Activated CD4-positive, alpha-beta T cell treated with anti-CD3 and anti-CD28 coated beads, Interleukin-2, Interleukin-6, amounts not matched to agents 100 ng/mL and 50 ng/mL, durations not matched to agents 16 hours and 8 hours (primary cell): ENCODE measurements around the gene IFNA16.
"Not testable (repeated sequence)": the region's sequence is repeated elsewhere in the genome, so short reads cannot be mapped to it uniquely, and the experiment has no call there.

Source experiments
- DNase-seq: peaks from one replicate; pipeline ENCODE4 v3.0.0-alpha.2; 2020

The IFNA16 gene

DNA sequence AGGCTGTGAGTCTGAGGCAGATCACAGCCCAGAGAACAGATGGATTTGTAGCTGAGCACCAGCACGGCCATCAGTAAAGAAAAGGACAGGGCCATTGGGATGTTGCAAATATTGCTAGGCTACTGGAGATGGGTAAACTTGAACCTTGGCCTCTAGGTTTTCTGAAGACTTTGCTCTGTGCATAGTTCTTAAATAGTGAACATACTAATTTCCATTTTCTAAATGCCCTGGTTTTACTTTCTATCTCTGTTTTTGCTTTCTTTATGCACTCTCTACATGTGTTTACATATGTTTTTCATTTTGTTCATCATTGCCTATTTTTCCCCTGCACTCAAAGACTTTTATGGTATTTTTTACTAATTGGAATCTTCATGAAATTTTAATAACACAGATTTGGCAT is at the start of gene IFNA16:
IFNA16 (minus strand) TSS at position 101 of the 400 bp plus-strand sequence; CDS start at position 95, 6 bp downstream.
- DNase-seq: not testable (repeated sequence)

DNA sequence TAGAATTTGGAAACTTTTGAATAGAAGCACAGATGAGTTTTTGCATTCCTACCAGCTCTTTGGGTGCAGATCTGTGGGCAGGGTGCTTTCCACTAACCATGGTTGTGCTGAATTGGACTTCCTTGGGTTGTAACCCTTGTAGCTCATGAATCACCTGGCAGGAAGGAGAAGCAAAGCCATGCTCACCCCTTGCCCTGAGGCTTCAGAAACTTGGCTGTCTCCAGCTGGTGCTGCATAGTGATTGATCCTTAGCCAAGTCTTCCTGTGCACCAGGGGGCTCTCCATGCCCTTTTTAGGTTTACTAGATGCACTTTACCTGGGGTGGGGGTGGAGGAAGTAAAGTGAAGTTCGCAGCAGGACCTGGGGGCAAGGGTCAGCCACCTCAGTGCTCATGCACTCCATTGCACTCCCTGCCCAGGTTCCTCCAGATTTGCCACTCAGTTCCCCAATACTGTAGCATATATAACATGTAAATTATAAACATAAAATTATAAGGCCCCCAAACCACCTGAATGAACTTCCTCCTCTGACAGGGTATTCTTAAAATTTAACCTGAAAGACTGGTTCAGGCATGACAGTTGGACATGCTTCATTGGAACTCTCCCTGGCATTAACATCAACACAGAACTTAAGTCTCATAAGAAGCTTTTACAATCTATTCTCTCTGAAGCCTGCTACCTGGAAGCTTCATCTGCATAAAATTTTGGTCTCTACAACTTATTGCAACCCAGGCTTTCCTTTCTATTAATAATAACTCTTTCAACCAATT is 48.5 kb upstream of the IFNA16 start:
- no peak for DNase-seq

DNA sequence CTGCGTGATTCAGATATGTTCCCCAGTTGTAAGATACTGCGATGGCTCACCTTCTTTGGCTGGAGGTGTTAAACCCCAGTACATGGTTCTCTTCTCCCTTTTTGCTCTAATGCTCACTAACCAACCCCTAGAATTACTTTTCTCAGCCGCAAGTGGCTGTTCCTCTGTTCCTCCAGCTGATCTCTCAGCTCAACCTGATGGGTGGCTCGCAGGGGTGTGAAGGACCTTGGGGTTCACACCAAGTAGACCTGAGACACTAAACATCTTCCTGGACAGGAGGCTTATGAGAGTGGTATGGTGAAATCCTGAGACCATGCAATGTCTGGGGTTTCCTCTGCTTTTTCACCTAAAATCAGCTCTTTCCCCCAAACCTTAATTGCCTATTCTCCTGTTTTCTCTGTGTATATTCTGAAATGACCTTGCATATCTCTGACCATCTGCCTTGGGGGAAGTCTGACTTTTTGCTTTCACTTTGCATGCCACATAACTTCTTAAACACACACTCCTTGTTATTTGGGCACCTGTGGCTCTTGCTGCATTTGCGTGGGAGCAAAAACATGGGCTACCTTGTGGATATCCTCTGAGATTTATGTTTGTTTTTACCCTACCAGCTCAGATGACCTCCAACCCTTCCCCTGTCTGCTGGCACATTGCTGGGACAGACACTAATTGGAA is 38.6 kb upstream of the IFNA16 start:
- no peak for DNase-seq

DNA sequence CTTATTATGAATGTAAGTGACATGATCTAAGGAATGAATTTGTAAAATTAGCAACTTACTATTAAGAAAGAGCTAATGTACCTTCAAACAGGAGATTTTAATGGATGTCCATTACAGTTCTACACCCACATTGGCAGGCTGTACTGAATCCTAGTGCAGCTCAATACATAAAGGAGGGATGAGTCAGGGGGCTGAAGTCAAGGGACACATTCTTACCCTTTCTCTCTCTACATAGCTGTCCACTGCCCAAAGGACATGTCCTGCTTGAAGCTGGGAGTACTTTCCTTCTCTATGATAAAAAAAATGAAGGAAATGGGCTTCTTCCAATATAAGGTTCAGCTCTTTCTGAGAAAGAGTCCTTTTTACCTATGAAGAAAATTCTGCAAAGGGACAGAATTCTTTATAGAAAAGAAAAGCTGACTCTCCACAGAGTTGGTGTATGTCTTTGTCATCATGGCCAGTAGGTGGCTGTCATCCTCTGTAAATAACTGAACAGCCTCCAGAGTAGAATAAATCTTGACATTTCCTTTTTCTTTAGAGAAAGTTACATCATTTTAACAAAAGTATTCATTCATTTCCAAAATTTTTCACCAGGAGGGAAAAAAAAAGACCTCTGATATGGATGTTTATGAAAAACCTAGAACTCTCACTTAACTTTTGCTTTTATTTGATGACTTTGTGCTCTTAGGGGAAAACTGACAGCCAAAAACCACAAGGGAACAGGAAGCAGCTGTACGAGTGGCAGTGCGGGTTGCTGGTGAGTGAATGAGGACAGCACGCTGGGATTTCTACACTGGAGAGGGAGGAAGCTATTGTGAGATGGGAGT is 35.8 kb upstream of the IFNA16 start:
- peak; percentile 16 for DNase-seq

DNA sequence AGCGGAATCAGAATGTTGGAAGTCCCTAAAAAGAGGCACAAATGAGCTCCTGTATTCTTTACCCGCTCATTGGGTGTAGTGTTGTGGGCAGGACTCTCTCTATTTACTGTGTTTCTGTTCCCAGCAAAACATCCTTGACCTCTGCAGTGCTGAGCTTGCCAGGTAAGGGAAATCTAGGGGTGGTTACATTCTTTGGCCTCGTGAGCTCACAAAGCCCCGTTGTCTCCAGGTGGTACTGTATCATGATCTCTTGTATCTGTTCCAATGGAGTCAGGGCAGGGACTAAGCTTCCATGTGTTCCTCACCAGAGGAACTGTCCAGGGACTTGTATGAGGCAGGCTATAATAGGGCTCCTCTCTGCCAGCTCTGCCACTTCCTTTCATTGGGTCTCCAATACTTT is 34.5 kb upstream of the IFNA16 start:
- no peak for DNase-seq

DNA sequence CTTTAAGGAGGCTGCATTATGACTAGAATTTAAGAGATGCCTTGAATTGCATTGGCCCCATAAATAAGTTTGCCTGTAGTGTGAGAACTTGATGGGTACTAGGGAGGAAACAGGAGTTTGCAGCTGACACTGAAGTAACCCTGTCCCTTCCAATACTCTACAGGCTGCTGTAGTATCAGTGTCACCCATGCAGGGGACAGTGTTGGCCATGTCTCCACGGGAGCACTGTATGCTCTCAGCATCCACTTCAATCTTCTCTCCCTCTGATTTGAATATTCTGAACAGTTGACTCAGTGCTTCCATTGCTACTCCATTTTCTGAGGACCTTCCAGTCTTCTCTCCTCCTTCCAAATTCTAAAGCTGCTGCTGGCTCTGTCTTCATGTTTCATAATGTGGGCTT is 34.1 kb upstream of the IFNA16 start:
- no peak for DNase-seq

DNA sequence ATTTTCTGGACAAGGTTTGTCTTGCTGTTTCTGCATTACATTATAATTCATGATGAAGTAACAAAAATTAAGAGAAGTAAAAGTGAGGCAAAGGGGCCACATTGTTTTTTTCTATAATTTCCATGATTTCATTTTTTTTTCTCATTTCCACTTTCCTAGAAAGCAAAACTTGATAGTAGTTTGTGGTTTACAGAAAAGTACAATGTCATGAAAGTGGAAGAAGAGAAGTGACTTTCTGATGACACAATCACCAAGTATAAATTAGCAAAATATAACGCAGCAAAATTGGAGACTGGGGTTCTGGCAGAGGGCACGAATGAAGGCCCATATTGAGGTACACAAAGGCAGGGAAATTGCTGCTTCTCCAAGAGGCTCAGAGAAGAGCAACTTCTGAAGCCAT is 27.7 kb upstream of the IFNA16 start:
- no peak for DNase-seq

DNA sequence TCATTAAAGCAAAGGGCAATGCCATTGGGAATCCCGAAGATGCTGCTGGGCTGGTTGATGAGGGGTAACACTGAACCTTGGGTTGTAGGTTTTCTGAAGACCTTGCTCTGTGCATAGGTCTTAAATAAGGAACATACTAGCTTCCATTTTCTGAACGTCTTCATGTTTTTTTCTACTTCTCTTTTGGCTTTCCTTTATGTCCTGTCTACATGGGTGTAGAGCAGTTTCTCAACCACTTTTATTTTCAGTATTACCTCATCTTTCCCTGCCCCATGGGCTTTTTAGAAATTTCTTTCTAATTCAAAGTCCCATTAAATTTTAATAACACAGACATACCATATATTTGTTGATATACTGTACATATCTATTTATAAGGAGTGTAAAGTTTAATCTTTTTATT is 22.8 kb upstream of the IFNA16 start, which contains the start of gene IFNA14:
IFNA14 (minus strand) TSS at position 95 of the 400 bp plus-strand sequence; CDS start at position 25, 70 bp downstream.
- DNase-seq: no peak

DNA sequence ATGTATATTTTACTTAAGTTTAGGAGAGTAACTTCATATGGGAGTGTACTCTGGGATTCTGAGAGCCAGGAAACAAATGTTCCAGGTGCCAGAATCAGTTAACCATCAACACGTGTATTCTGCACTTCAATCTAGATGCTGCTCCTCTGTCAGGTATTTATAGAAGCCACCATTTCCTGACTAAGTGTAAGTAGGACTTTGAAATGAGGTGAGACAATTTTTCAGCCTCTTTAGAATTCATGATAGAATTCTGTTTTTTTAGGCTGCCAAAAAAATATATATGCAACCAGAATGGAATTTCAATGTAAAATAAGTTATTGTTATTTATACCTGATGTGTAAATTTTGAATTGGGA is 19.2 kb upstream of the IFNA16 start:
- DNase-seq: not testable (repeated sequence)

DNA sequence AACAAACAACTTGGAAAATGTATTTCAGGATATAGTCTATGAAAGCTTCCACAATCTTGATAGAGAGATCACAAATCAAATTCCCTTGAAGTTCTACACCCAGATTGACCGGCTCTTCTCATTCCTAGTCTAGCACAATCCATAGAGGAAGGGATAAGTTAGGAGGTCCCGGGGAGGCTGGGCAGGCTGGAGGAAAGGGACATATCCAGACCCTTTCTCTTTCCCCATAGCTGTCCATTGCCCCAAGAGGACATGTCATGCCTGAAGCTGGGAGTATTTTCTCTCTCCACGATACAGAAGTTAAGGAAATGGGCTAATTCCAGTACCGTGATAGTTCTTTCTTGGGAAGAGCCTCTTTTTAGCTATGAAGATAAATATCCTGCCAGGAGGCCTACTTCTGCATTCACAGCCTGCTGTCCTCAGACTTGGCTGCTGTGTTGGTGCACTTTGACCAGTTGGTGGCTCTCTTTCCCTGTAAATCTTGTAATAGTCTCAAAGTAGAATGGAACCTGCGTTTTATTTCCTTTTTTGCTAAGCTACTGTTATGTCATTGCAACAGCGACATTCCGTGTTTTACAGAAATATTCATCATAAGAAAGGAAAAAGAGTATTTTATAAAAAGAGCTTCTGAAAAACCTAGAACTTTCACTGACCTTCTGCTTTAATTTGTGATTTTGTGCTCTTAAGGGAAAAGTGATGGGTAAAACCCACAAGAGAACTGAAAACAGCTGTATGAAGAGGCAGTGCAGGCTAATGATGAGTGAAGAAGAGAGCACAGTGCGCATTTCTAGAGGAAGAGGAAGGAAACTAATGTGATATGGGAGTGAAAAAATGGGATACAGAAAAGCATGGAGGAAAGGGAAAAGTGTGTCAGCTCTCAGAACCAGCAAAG is 18.6 kb upstream of the IFNA16 start:
- DNase-seq: peak; percentile 41

DNA sequence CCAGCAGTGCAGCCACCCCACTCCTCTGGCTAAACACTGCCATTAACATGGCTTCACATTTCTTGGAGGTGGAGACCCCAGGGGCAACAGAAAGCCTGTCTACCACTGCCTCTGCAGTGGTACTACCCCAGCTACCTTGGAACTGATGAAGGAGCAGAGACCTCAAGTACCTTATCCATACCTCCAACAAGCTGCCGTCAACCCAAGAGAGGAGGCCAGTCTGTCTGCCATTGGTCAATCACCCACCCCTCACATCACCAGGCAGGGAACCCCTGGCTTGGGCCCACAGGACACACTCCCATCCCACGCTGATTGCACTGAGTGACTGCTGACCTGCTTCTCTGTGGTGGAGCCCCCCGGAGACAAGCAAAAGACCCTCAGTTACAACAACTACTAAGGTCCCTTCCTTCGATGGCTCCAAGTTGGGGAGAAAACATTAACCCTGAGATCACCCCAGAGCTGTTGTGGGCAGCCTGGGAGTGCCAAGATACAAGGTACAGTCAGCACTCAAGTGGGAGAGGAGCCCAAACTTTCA is 17.1 kb upstream of the IFNA16 start:
- no peak for DNase-seq

DNA sequence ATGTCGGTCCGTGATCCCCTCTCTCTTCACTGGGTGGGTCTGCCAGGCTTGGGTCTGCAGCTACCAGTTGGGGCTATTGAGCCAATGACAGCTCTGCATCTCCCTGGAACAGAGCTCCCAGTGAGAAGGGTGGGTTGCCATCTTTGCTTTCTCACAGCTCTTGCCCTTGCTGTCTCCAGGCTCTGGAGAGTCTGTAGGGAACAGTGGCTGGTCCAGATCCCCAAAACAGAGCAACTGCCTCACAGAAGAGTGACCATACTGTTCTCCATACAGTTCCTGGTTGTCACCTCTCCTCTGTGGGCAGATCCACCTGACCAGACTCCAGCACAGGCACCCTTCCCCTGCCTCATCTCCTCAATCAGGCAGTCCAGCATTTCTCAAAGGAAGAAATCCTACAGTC is 16.1 kb upstream of the IFNA16 start:
- DNase-seq: no peak

DNA sequence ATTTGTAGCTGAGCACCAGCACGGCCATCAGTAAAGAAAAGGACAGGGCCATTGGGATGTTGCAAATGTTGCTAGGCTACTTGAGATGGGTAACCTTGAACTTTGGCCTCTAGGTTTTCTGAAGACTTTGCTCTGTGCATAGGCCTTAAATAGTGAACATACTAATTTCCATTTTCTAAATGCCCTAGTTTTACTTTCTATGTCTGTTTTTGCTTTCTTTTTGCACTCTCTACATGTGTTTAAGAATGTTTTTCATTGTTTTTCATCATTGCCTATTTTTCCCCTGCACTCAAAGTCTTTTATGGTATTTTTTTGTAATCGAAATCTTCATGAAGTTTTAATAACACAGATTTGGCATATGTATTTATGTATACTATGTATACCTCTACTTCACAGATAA is 11.0 kb upstream of the IFNA16 start, which contains the start of gene IFNA17:
IFNA17 (minus strand) TSS at position 101 of the 400 bp plus-strand sequence; CDS start at position 52, 49 bp downstream.
- DNase-seq: no peak

DNA sequence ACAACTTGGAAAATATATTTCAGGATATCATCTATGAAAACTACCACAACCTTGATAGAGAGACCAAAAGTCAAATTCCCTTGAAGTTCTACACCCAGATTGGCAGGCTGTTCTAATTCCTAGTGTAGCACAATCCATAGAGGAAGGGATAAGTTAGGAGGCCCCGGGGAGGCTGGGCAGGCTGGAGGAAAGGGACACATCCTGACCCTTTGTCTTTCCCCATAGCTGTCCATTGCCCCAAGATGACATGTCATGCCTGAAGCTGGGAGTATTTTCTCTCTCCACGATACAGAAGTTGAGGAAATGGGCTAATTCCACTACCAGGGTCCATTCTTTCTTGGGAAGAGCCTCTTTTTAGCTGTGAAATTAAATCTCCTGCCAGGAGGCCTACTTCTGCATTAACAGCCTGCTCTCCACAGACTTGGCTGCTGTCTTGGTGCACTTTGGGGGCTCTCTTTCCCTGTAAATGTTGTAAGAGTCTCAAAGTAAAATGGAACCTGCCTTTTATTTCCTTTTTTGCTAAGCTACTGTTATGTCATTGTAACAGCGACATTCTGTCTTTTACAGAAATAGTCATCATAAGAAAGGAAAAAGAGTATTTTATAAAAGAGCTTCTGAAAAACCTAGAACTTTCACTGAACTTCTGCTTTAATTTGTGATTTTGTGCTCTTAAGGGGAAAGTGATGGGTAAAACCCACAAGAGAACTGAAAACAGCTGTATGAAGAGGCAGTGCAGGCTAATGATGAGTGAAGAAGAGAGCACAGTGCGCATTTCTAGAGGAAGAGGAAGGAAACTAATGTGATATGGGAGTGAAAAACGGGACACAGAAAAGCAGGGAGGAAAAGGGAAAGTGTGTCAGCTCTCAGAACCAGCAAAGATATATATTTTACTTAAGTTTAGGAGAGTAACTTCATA is 3.4 kb downstream of the IFNA16 start:
- DNase-seq: peak; percentile 5

DNA sequence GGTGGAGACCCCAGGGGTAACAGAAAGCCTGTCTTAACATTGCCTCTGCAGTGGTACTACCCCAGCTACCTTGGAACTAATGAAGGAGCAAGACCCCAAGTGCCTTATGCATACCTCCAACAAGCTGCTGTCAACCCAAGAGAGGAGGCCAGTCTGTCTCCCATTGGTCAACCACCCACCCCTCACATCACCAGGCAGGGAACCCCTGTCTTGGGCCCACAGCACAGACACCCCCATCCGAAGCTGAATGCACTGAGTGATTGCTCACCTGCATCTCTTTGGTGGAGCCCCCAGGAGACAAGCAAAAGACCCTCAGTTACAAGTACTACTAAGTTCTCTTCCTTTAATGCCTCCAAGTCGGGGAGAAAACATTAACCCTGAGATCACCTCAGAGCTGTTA is 5.0 kb downstream of the IFNA16 start:
- DNase-seq: not testable (repeated sequence)

DNA sequence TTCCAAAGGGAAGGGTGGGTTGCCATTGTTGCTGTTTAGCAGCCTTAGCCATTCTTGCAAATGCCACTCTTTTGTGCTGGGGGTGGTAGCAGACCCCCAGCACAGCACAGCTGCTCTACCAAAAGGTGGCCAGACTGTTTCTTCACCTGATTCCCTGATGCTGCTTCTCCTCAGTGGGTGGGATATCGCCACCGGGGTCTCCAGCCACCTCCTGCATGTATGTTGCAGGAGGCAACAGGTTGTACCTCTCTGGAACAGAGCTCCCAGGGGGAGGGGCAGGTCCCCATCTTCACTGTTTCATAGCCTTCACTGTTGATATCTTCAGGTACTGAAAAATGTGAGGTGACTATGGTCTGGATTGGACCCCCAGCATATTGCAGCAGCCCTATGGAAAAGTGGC is 6.3 kb downstream of the IFNA16 start:
- not testable (repeated sequence) for DNase-seq

DNA sequence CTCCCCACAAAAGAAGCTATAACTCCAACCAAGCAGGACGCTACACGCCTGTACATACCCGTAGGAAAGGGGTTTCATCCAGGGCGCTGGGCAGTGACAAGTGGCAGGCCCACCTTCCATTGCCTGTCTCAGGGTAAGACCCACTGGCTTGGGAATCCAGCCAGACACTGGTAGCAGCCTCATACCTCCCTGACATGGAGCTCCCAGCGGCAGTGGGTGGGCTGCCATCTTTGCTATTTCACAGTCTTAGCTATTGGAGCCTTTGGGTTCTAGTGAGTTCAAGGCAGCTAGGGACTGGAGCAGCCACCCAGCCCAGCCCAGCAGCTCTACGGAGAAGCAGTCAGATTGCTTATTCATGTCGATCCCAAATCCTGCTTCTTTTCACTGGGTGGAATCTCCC is 6.8 kb downstream of the IFNA16 start:
- no peak for DNase-seq

DNA sequence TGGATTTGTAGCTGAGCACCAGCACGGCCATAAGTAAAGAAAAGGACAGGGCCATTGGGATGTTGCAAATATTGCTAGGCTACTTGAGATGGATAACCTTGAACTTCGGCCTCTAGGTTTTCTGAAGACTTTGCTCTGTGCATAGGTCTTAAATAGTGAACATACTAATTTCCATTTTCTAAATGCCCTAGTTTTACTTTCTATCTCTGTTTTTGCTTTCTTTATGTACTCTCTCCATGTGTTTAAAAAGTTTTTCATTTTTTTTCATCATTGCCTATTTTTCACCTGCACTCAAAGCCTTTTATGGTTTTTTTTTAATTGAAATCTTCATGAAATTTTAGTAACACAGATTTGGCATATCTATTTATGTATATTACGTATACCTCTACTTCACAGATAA is 10.1 kb downstream of the IFNA16 start, which contains the start of gene IFNA10:
IFNA10 (minus strand) TSS at position 101 of the 400 bp plus-strand sequence; CDS start at position 55, 46 bp downstream.
- DNase-seq: not testable (repeated sequence)

DNA sequence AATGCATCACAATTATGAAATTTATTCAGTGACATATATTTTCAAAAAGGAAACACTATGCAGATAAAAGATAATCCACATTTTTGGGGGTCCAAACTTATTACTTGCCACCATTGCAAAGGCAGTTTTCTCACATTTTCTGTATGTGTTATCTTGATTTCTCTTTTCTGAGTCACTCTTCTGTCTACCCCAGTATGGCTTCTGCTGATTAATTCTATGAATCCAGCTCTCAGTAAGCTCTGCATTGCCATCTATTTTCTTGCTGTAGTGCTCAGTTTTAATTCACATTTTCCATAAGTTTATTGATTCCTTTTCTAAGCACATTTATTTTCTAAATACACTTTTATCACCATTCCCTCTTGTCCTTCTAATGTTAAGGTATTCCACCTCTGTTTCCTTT is 11.9 kb downstream of the IFNA16 start:
- peak; percentile 24 for DNase-seq

DNA sequence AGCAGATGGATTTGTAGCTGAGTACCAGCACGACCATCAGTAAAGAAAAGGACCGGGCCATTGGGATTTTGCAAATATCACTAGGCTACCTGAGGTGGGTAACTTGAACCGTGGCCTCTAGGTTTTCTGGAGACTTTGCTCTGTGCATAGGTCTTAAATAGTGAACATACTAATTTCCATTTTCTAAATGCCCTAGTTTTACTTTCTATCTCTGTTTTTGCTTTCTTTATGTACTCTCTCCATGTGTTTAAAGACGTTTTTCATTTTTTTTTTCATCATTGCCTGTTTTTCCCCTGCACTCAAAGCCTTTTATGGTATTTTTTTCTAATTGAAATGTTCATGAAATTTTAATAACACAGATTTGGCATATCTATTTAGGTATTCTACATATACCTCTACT is 15.0 kb downstream of the IFNA16 start, which contains the start of gene IFNA7:
IFNA7 (minus strand) TSS at position 101 of the 400 bp plus-strand sequence; CDS start at position 61, 40 bp downstream.
- not testable (repeated sequence) for DNase-seq
